Mesothelial cell of epicardium (in vitro differentiated cells): Measurements from ENCODE around the gene ERMN. TPM values are rescaled to one million over a fixed set of nuclear protein-coding genes. Genes with fewer than 3 reads are reported as not detected.

Experiments
- DNase-seq, 2 experiments: peaks; one replicate each; pipeline ENCODE4 v3.0.0; 2021; ENCODE audit warnings: low spot score in 2 of 2; ENCODE audit not compliant: unreplicated experiment in 2 of 2
- H3K27ac Mint-ChIP-seq: 2 replicates; pipeline ENCODE4 v1.8.0; 2021; ENCODE audit warnings: mixed read lengths
- H3K27me3 Mint-ChIP-seq: 2 replicates; pipeline ENCODE4 v1.8.0; 2021; ENCODE audit warnings: low read depth, mixed read lengths
- H3K36me3 Mint-ChIP-seq: 2 replicates; pipeline ENCODE4 v1.8.0; 2021; ENCODE audit warnings: mixed read lengths
- H3K4me1 Mint-ChIP-seq: 2 replicates; pipeline ENCODE4 v1.8.0; 2021; ENCODE audit warnings: mixed read lengths
- H3K4me3 Mint-ChIP-seq: 2 replicates; pipeline ENCODE4 v1.8.0; 2021; ENCODE audit warnings: mild to moderate bottlenecking, moderate library complexity, mixed read lengths
- H3K9me3 Mint-ChIP-seq: 2 replicates; pipeline ENCODE4 v1.8.0; 2021; ENCODE audit warnings: mixed read lengths
- total RNA-seq: library from RNA; stranded (reverse); gene quantifications from 3 replicates; pipeline ENCODE4 v1.2.1, GENCODE V29; 2021
- TF ChIP-seq, protein P1 (sequence below): fragments of 200-600 bp; sonication (generic); IDR thresholded peaks from one replicate; pipeline ENCODE4 v1.5.0; 2021; ENCODE audit warnings: antibody characterized with exemption; ENCODE audit not compliant: unreplicated experiment

ERMN gene
- total RNA-seq, 1 donor from 2014 or later, result not detected

DNA sequence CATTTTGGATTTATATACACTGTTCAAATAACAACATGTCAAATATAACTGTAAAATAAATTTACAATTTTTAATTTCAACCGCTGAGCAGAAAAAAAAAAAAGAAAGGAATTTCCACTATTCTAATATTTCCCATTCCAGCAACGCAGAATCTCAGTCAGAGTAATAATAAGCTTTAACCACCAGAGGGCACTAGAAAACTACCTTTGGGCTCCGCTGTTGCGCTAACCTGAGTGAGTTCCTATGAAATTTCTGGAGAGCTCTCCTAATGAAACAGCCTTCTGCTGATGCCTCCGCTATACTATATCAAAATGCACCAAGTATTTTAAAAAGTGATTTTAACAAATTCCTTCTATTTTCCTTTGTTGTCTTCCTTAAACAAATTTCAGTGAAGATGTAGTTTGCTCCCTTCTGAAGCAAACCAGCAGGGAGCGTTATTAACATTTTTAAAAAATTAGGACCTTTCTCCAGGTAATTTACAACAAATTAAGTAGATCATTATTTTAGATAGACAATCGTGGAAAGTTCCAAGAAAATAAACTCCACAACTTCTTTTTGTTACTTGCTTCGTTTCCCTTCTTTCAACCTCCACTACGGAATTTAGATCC is 23.0 kb downstream of the ERMN start:
- Mint-ChIP-seq H3K36me3 (no peaks in the 10 kb centered on the region), H3K27me3 (peaks cover 6% of the 10 kb centered on the region), H3K4me3 (no peak overlapping the region), H3K27ac (no peak overlapping the region), H3K4me1 (peaks cover 26% of the 10 kb centered on the region), H3K9me3 (no peaks in the 10 kb centered on the region)
- no peak for DNase-seq
- TF ChIP-seq, protein P1, sequence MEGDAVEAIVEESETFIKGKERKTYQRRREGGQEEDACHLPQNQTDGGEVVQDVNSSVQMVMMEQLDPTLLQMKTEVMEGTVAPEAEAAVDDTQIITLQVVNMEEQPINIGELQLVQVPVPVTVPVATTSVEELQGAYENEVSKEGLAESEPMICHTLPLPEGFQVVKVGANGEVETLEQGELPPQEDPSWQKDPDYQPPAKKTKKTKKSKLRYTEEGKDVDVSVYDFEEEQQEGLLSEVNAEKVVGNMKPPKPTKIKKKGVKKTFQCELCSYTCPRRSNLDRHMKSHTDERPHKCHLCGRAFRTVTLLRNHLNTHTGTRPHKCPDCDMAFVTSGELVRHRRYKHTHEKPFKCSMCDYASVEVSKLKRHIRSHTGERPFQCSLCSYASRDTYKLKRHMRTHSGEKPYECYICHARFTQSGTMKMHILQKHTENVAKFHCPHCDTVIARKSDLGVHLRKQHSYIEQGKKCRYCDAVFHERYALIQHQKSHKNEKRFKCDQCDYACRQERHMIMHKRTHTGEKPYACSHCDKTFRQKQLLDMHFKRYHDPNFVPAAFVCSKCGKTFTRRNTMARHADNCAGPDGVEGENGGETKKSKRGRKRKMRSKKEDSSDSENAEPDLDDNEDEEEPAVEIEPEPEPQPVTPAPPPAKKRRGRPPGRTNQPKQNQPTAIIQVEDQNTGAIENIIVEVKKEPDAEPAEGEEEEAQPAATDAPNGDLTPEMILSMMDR, result peak; percentile 91

DNA sequence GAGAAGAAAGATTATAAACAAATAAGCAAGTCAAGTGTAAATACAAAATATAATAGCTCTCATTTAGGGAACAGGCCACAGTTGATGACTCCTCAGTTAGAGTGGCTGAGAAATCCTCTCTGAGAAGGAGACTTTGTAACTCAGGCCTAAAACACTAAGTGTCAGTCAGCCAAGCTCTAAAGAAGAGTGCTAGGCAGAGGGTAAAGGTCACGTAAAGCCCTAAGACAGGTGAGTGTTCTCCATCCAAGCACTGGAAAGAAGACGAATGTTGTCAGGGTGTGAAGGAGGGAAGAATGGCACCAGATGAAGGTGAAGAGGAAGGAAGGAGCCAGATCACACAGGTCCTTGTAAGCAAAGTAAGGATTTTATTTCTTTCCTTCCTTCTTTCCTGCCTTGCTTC is 24.3 kb downstream of the ERMN start:
- H3K4me3 Mint-ChIP-seq, result no peak overlapping the region
- TF ChIP-seq, protein P1, result no peak

GRCh38 chr2:157296958-157297357 is 28.7 kb downstream of the ERMN start:
- TF ChIP-seq, protein P1, result no peak
- Mint-ChIP-seq H3K9me3 (no peaks in the 10 kb centered on the region), H3K27me3 (peaks cover 7% of the 10 kb centered on the region), H3K4me1 (peaks cover 6% of the 10 kb centered on the region), H3K36me3 (no peaks in the 10 kb centered on the region), H3K27ac (no peak overlapping the region), H3K4me3 (no peak overlapping the region)
- DNase-seq, result no peak

More for the DNA sequence above, 24.3 kb downstream of the ERMN start:
- H3K36me3 Mint-ChIP-seq, result no peaks in the 10 kb centered on the region
- H3K4me1 Mint-ChIP-seq, result peaks cover 23% of the 10 kb centered on the region
- H3K27me3 Mint-ChIP-seq, result peaks cover 9% of the 10 kb centered on the region
- no peak for DNase-seq
- H3K27ac Mint-ChIP-seq, result no peak overlapping the region
- no peaks in the 10 kb centered on the region for H3K9me3 Mint-ChIP-seq

DNA sequence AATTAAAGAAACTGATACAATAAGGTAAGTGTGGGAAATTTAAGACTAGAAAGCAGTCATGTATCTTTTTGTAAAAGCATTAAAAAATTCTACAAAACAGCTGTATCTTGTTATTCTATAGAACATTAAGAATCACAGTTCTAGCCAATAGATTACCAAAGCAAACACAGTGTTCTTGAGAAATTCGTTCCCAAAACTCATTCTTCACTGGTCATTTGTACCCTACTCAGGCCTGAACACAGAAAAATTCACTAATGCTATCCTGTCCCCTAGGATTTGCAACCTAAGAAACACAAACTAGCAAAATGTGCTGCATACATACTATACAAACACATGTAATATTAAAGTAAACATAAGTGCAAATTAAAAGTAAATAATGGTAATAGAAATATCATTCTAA is 29.1 kb downstream of the ERMN start:
- no peaks in the 10 kb centered on the region for H3K9me3 Mint-ChIP-seq
- DNase-seq, result no peak
- no peak overlapping the region for H3K4me3 Mint-ChIP-seq
- no peak overlapping the region for H3K27ac Mint-ChIP-seq
- TF ChIP-seq, protein P1, result no peak
- H3K27me3 Mint-ChIP-seq, result peaks cover 7% of the 10 kb centered on the region
- peaks cover 3% of the 10 kb centered on the region for H3K4me1 Mint-ChIP-seq
- H3K36me3 Mint-ChIP-seq, result no peaks in the 10 kb centered on the region

GRCh38 chr2:157292853-157293252 is 32.8 kb downstream of the ERMN start:
- Mint-ChIP-seq H3K9me3 (no peaks in the 10 kb centered on the region), H3K27me3 (peaks cover 2% of the 10 kb centered on the region), H3K4me3 (no peak overlapping the region), H3K36me3 (no peaks in the 10 kb centered on the region), H3K4me1 (peaks cover 4% of the 10 kb centered on the region), H3K27ac (no peak overlapping the region)
- TF ChIP-seq, protein P1, result no peak
- no peak for DNase-seq

DNA sequence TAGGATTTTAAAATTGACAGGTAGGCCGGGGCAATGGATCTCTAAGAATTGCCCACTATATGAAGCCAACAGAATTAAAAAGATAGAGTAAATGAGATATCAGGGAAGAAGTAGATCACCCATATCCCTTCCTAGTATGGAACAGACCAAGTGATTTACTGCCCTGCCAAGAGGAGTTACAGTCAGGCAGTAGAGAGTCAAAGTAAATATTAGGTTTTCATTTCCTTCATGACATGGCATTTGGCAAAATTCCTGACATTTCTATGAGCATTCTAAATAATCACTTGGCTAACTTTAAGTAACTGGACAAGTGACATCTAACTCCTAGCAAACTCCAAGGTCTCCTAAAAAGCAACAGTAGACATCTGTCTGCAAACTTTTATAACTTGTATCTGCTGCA is 34.6 kb downstream of the ERMN start:
- no peaks in the 10 kb centered on the region for H3K9me3 Mint-ChIP-seq
- H3K36me3 Mint-ChIP-seq, result no peaks in the 10 kb centered on the region
- DNase-seq, result no peak
- no peak overlapping the region for H3K27ac Mint-ChIP-seq
- no peaks in the 10 kb centered on the region for H3K27me3 Mint-ChIP-seq
- no peak overlapping the region for H3K4me3 Mint-ChIP-seq
- peaks cover 2% of the 10 kb centered on the region for H3K4me1 Mint-ChIP-seq
- TF ChIP-seq, protein P1, result no peak
